HEK293T (cell line): Measurements from ENCODE around the gene ITGA1.

ENCODE experiments used
- ELF4 ChIP-seq: fragments of 450-650 bp; IDR thresholded peaks from 2 replicates; pipeline ENCODE4 v1.6.1; 2017; ENCODE audit warnings: antibody characterized with exemption
- FOXK2 ChIP-seq: fragments of 450-650 bp; IDR thresholded peaks from 2 replicates; pipeline ENCODE4 v1.6.1; 2016; ENCODE audit warnings: mild to moderate bottlenecking
- FOXM1 ChIP-seq: fragments of 450-650 bp; IDR thresholded peaks from 2 replicates; pipeline ENCODE4 v1.6.1; 2017; ENCODE audit warnings: mild to moderate bottlenecking, borderline replicate concordance
- LEF1 ChIP-seq: fragments of 450-650 bp; IDR thresholded peaks from 2 replicates; pipeline ENCODE4 v1.6.1; 2017; ENCODE audit warnings: mild to moderate bottlenecking, borderline replicate concordance
- SP1 ChIP-seq: fragments of 450-650 bp; IDR thresholded peaks from 2 replicates; pipeline ENCODE4 v1.6.1; 2017
- SUZ12 ChIP-seq: fragments of 450-650 bp; IDR thresholded peaks from 2 replicates; pipeline ENCODE4 v1.6.1; 2016; ENCODE audit warnings: mild to moderate bottlenecking
- ZNF384 ChIP-seq: fragments of 450-650 bp; IDR thresholded peaks from 2 replicates; pipeline ENCODE4 v1.6.1; 2016

- no peak for TF ChIP-seq LEF1
- TF ChIP-seq SUZ12, result no peak
- no peak for TF ChIP-seq ELF4
- TF ChIP-seq SP1, result no peak
- TF ChIP-seq FOXM1, result no peak
- no peak for TF ChIP-seq ZNF384
- TF ChIP-seq FOXK2, result no peak
Observed at GRCh38 chr5:52995095-52995494, 207.4 kb downstream of the ITGA1 start.
